Measurements from ENCODE around the gene SLC6A6. TPM values are rescaled to one million over a fixed set of nuclear protein-coding genes. Genes with fewer than 3 reads are reported as not detected.

SLC6A6 gene
- total RNA-seq, 1 donor from 2014 or later, result 35.4 TPM

- TF ChIP-seq, protein P1, sequence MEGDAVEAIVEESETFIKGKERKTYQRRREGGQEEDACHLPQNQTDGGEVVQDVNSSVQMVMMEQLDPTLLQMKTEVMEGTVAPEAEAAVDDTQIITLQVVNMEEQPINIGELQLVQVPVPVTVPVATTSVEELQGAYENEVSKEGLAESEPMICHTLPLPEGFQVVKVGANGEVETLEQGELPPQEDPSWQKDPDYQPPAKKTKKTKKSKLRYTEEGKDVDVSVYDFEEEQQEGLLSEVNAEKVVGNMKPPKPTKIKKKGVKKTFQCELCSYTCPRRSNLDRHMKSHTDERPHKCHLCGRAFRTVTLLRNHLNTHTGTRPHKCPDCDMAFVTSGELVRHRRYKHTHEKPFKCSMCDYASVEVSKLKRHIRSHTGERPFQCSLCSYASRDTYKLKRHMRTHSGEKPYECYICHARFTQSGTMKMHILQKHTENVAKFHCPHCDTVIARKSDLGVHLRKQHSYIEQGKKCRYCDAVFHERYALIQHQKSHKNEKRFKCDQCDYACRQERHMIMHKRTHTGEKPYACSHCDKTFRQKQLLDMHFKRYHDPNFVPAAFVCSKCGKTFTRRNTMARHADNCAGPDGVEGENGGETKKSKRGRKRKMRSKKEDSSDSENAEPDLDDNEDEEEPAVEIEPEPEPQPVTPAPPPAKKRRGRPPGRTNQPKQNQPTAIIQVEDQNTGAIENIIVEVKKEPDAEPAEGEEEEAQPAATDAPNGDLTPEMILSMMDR (IDR thresholded peaks at IDR 0.05; ENCODE audit: borderline replicate concordance), result no peak
- no peak for DNase-seq
- H3K4me3 ChIP-seq, result no peak overlapping the region
- no peaks in the 10 kb centered on the region for H3K36me3 ChIP-seq
- peaks cover 79% of the 10 kb centered on the region for H3K27me3 ChIP-seq (ENCODE audit: low read depth)
- H3K27ac ChIP-seq (replicated peaks), result no peak overlapping the region
- no peaks in the 10 kb centered on the region for H3K9me3 ChIP-seq (replicated peaks)
- H3K4me1 ChIP-seq, result peaks cover 7% of the 10 kb centered on the region
- intact Hi-C loops (cut with micrococcal nuclease), result no loop called here
These were observed 42.1 kb upstream of the SLC6A6 start for GRCh38 chr3:14360123-14360881.

- intact Hi-C loops (cut with micrococcal nuclease), result no loop called here
- TF ChIP-seq, protein P1 (IDR thresholded peaks at IDR 0.05; ENCODE audit: borderline replicate concordance), result no peak
- Histone ChIP-seq H3K36me3 (no peaks in the 10 kb centered on the region), H3K4me1 (peaks cover 7% of the 10 kb centered on the region), H3K4me3 (no peak overlapping the region), H3K9me3 (replicated peaks) (no peaks in the 10 kb centered on the region), H3K27ac (replicated peaks) (no peak overlapping the region), H3K27me3 (ENCODE audit: low read depth) (peaks cover 74% of the 10 kb centered on the region)
- no peak for DNase-seq
These were observed 41.2 kb upstream of the SLC6A6 start for GRCh38 chr3:14361068-14361677.

GRCh38 chr3:14362890-14363289, 39.5 kb upstream of the SLC6A6 start:
- H3K27me3 ChIP-seq (ENCODE audit: low read depth), result peaks cover 84% of the 10 kb centered on the region

GRCh38 chr3:14363379-14363778, 39.0 kb upstream of the SLC6A6 start:
- H3K36me3 ChIP-seq, result no peaks in the 10 kb centered on the region
- TF ChIP-seq, protein P1 (IDR thresholded peaks at IDR 0.05; ENCODE audit: borderline replicate concordance), result no peak
- peaks cover 7% of the 10 kb centered on the region for H3K4me1 ChIP-seq
- DNase-seq, result no peak
- H3K4me3 ChIP-seq, result no peak overlapping the region
- intact Hi-C loops (cut with micrococcal nuclease), result no loop called here
- H3K27me3 ChIP-seq (ENCODE audit: low read depth), result peaks cover 84% of the 10 kb centered on the region
- H3K27ac ChIP-seq (replicated peaks), result no peak overlapping the region
- no peaks in the 10 kb centered on the region for H3K9me3 ChIP-seq (replicated peaks)

More at GRCh38 chr3:14362890-14363289, 39.5 kb upstream of the SLC6A6 start:
- intact Hi-C loops (cut with micrococcal nuclease), result no loop called here
- DNase-seq, result no peak
- H3K36me3 ChIP-seq, result no peaks in the 10 kb centered on the region
- TF ChIP-seq, protein P1 (IDR thresholded peaks at IDR 0.05; ENCODE audit: borderline replicate concordance), result no peak
- H3K27ac ChIP-seq (replicated peaks), result no peak overlapping the region
- no peaks in the 10 kb centered on the region for H3K9me3 ChIP-seq (replicated peaks)
- H3K4me1 ChIP-seq, result peaks cover 7% of the 10 kb centered on the region
- H3K4me3 ChIP-seq, result no peak overlapping the region

- H3K27me3 ChIP-seq (ENCODE audit: low read depth), result peaks cover 87% of the 10 kb centered on the region
- DNase-seq, result no peak
- no peaks in the 10 kb centered on the region for H3K9me3 ChIP-seq (replicated peaks)
- intact Hi-C loops (cut with micrococcal nuclease), result no loop called here
- no peak overlapping the region for H3K4me3 ChIP-seq
- no peaks in the 10 kb centered on the region for H3K36me3 ChIP-seq
- TF ChIP-seq, protein P1 (IDR thresholded peaks at IDR 0.05; ENCODE audit: borderline replicate concordance), result no peak
- peaks cover 2% of the 10 kb centered on the region for H3K4me1 ChIP-seq
- H3K27ac ChIP-seq (replicated peaks), result no peak overlapping the region
These were observed 38.4 kb upstream of the SLC6A6 start for GRCh38 chr3:14363991-14364390.

Measured in left ventricle myocardium inferior (tissue), 1 donor.